ENCODE measurements around the gene CHFR. TPM values are rescaled to one million over a fixed set of nuclear protein-coding genes. Genes with fewer than 3 reads are reported as not detected.
"Not testable (repeated sequence)": the region's sequence is repeated elsewhere in the genome, so short reads cannot be mapped to it uniquely, and the experiment has no call there.

Gene CHFR
- total RNA-seq, 1 donor from 2014 or later, result 43.6 TPM

DNA sequence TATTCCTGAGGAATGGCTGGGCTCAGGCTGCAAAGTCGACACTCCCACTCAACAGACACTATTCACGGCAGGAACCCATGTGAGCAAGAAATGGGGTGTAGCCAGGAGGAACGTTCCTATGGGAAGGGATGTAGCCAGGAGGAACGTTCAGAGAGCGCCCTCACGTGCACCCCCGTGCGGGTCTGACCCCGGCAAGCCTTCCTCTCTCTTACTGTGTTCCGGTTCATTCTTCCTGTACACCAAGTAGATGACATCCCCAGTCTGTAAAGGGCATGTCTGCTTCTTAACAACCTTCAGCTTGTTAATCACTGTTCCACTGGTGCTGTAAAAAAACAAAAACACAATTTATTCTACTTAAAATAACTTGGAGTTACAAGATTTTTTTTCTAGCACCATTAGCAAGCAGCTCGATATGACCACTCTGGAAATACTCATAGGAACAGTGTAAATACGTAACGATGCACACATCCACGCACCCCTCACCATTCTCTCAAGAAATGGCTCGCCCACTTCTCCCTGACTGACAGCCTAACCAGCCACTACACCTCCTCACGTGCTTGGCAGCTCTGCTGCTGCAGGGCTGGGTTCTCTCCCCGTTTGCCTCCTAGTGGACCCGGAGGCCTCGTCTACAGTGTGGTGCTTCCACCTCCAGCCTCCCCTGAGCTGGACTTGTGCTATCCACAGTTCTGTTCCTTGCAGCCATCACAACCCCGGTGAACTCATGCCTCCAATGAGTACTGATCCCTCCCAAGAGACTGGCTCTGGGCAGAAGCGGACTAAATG is 15.1 kb downstream of the CHFR start:
- TF ChIP-seq, protein P1, sequence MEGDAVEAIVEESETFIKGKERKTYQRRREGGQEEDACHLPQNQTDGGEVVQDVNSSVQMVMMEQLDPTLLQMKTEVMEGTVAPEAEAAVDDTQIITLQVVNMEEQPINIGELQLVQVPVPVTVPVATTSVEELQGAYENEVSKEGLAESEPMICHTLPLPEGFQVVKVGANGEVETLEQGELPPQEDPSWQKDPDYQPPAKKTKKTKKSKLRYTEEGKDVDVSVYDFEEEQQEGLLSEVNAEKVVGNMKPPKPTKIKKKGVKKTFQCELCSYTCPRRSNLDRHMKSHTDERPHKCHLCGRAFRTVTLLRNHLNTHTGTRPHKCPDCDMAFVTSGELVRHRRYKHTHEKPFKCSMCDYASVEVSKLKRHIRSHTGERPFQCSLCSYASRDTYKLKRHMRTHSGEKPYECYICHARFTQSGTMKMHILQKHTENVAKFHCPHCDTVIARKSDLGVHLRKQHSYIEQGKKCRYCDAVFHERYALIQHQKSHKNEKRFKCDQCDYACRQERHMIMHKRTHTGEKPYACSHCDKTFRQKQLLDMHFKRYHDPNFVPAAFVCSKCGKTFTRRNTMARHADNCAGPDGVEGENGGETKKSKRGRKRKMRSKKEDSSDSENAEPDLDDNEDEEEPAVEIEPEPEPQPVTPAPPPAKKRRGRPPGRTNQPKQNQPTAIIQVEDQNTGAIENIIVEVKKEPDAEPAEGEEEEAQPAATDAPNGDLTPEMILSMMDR (IDR thresholded peaks at IDR 0.05), result no peak
- no peaks in the 10 kb centered on the region for H3K27me3 ChIP-seq (ENCODE audit: low read depth)
- H3K4me1 ChIP-seq, result no peaks in the 10 kb centered on the region
- H3K4me3 ChIP-seq, result no peak overlapping the region
- H3K27ac ChIP-seq, result no peak overlapping the region
- ATAC-seq (no peak), DNase-seq (no peak)
- intact Hi-C loops (cut with DNase I), result no loop called here
- peaks cover 91% of the 10 kb centered on the region for H3K36me3 ChIP-seq
- H3K9me3 ChIP-seq, result no peaks in the 10 kb centered on the region

DNA sequence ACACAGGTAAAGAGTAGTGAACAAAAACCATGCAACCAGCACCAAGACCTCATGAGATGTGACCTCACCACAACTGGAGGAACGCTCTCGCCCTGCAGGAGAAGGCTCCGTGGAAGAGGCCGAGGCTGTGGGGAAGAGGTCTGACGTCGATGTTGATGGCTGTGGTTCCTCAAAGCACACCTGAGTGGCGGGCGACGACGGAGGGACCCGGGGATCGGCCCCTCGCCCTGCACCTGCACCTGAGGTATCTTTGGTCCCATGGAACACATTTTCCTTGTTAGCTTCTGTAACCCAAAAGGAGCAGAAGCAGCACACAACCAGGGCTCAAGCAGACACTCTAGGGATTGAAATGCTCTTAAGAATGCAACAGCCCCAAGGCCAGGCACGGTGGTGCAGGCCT is 17.9 kb downstream of the CHFR start:
- H3K9me3 ChIP-seq, result no peaks in the 10 kb centered on the region
- H3K4me3 ChIP-seq, result no peak overlapping the region
- TF ChIP-seq, protein P1 (IDR thresholded peaks at IDR 0.05), result no peak
- H3K27ac ChIP-seq, result no peak overlapping the region
- peaks cover 87% of the 10 kb centered on the region for H3K36me3 ChIP-seq
- DNase-seq (no peak), ATAC-seq (no peak)
- intact Hi-C loops (cut with DNase I), result no loop called here
- H3K27me3 ChIP-seq (ENCODE audit: low read depth), result no peaks in the 10 kb centered on the region
- H3K4me1 ChIP-seq, result no peaks in the 10 kb centered on the region

GRCh38 chr12:132866251-132866828 is 21.1 kb downstream of the CHFR start:
- no peak for DNase-seq
- ATAC-seq, result peak in 1 of 2 donors; percentile 31
- Histone ChIP-seq H3K27ac (no peak overlapping the region), H3K4me3 (no peak overlapping the region), H3K27me3 (ENCODE audit: low read depth) (no peaks in the 10 kb centered on the region), H3K4me1 (no peaks in the 10 kb centered on the region), H3K9me3 (no peaks in the 10 kb centered on the region), H3K36me3 (peaks cover 84% of the 10 kb centered on the region)
- intact Hi-C loops (cut with DNase I), result no loop called here
- TF ChIP-seq, protein P1 (IDR thresholded peaks at IDR 0.05), result no peak

DNA sequence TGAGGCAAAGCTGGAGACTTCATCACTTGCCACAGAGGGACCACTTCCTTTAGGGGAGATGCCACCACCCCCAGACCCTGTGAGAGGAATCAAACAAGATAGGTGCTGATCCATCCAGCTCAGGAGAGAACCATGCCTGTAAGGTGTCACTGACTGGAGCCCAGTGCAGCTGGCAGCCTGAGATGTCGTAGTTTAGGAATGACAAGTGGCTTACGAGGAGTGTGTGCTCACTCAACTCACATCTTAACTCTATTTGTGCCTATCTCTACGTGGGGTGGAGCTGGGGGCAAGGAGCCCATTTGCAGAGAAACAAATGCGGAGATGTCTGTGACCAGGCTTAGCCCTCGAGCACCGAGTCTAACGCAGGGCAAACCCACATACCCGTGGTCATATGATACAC is 25.8 kb downstream of the CHFR start:
- TF ChIP-seq, protein P1 (IDR thresholded peaks at IDR 0.05), result no peak
- Histone ChIP-seq H3K9me3 (no peaks in the 10 kb centered on the region), H3K27me3 (ENCODE audit: low read depth) (no peaks in the 10 kb centered on the region), H3K4me3 (no peak overlapping the region), H3K27ac (no peak overlapping the region), H3K36me3 (peaks cover 88% of the 10 kb centered on the region), H3K4me1 (no peaks in the 10 kb centered on the region)
- intact Hi-C loops (cut with DNase I), result no loop called here
- ATAC-seq, result peak; percentile 14 to 74
- DNase-seq, result no peak

- no peaks in the 10 kb centered on the region for H3K27me3 ChIP-seq (ENCODE audit: low read depth)
- H3K9me3 ChIP-seq, result no peaks in the 10 kb centered on the region
- no peaks in the 10 kb centered on the region for H3K4me1 ChIP-seq
- intact Hi-C loops (cut with DNase I), result no loop called here
- DNase-seq, result no peak
- peak; percentile 44 to 70 for ATAC-seq
- no peak overlapping the region for H3K4me3 ChIP-seq
- H3K27ac ChIP-seq, result no peak overlapping the region
- TF ChIP-seq, protein P1 (IDR thresholded peaks at IDR 0.05), result no peak
- H3K36me3 ChIP-seq, result peaks cover 92% of the 10 kb centered on the region
Observed at GRCh38 chr12:132858718-132859266, 28.6 kb downstream of the CHFR start.

GRCh38 chr12:132857019-132857418 is 30.4 kb downstream of the CHFR start:
- H3K36me3 ChIP-seq, result peaks cover 98% of the 10 kb centered on the region
- intact Hi-C loops (cut with DNase I); DNase-seq: not testable (repeated sequence)

More at GRCh38 chr12:132857019-132857418, 30.4 kb downstream of the CHFR start:
- not testable (repeated sequence) for H3K27me3 ChIP-seq (ENCODE audit: low read depth); H3K4me1 ChIP-seq; ATAC-seq; H3K27ac ChIP-seq; H3K4me3 ChIP-seq; H3K9me3 ChIP-seq

All from lower lobe of right lung (tissue), 2 donors.